Dendritic cell treated with granulocyte-macrophage colony-stimulating factor and Interleukin-4, amounts not matched to agents 40 ng/mL and 50 ng/mL, for 4 days (primary cell): ENCODE results near the gene KCND2.
"Not testable (repeated sequence)": the region's sequence is repeated elsewhere in the genome, so short reads cannot be mapped to it uniquely, and the experiment has no call there.

Source experiments
- H3K27ac Mint-ChIP-seq: one replicate; pipeline ENCODE4 v1.8.0; 2022; ENCODE audit warnings: mild to moderate bottlenecking, mixed read lengths
- H3K27me3 Mint-ChIP-seq: one replicate; pipeline ENCODE4 v1.8.0; 2022; ENCODE audit warnings: mild to moderate bottlenecking, mixed read lengths
- H3K36me3 Mint-ChIP-seq: one replicate; pipeline ENCODE4 v1.8.0; 2022; ENCODE audit warnings: low read depth, mixed read lengths
- H3K4me1 Mint-ChIP-seq: one replicate; pipeline ENCODE4 v1.8.0; 2022; ENCODE audit warnings: low read depth, mixed read lengths
- H3K4me3 Mint-ChIP-seq: one replicate; pipeline ENCODE4 v1.8.0; 2022; ENCODE audit warnings: mild to moderate bottlenecking, moderate library complexity, mixed read lengths
- H3K9me3 Mint-ChIP-seq: one replicate; pipeline ENCODE4 v1.8.0; 2022; ENCODE audit warnings: mixed read lengths
- intact Hi-C: fragments of 100-400 bp; cut with micrococcal nuclease; formaldehyde crosslinking; loops from one replicate; pipeline ENCODE4 v1.15.0; 2022

Gene KCND2

GRCh38 chr7:120781924-120782323 is 508.9 kb downstream of the KCND2 start:
- intact Hi-C loops, H3K27ac Mint-ChIP-seq, H3K36me3 Mint-ChIP-seq, H3K27me3 Mint-ChIP-seq, H3K9me3 Mint-ChIP-seq, H3K4me3 Mint-ChIP-seq, H3K4me1 Mint-ChIP-seq: not testable (repeated sequence)

GRCh38 chr7:120783273-120783672 is 510.3 kb downstream of the KCND2 start:
- no peaks in the 10 kb centered on the region for H3K9me3 Mint-ChIP-seq
- no peaks in the 10 kb centered on the region for H3K27me3 Mint-ChIP-seq
- no peaks in the 10 kb centered on the region for H3K36me3 Mint-ChIP-seq
- no peaks in the 10 kb centered on the region for H3K4me1 Mint-ChIP-seq
- no peak overlapping the region for H3K4me3 Mint-ChIP-seq
- no peak overlapping the region for H3K27ac Mint-ChIP-seq
- intact Hi-C loops: no loop called here

GRCh38 chr7:120783721-120784120 is 510.7 kb downstream of the KCND2 start:
- intact Hi-C loops: no loop called here
- Mint-ChIP-seq H3K4me1 (no peaks in the 10 kb centered on the region), H3K27me3 (no peaks in the 10 kb centered on the region), H3K4me3 (no peak overlapping the region), H3K27ac (no peak overlapping the region), H3K36me3 (no peaks in the 10 kb centered on the region), H3K9me3 (no peaks in the 10 kb centered on the region)

GRCh38 chr7:120785095-120785494 is 512.1 kb downstream of the KCND2 start:
- Mint-ChIP-seq H3K36me3 (no peaks in the 10 kb centered on the region), H3K27ac (no peak overlapping the region), H3K4me1 (no peaks in the 10 kb centered on the region), H3K4me3 (no peak overlapping the region), H3K9me3 (no peaks in the 10 kb centered on the region), H3K27me3 (no peaks in the 10 kb centered on the region)
- intact Hi-C loops: no loop called here

GRCh38 chr7:120792091-120792860 is 519.3 kb downstream of the KCND2 start:
- intact Hi-C loops: loop anchor here (1.0 to 5.0 kb wide), 2 partner anchors 149 to 315 kb away; no protein-coding TSS in a partner anchor

GRCh38 chr7:120792861-120793130 is 519.8 kb downstream of the KCND2 start:
- H3K27me3 Mint-ChIP-seq: no peaks in the 10 kb centered on the region

More at GRCh38 chr7:120792091-120792860, 519.3 kb downstream of the KCND2 start:
- no peak overlapping the region for H3K4me3 Mint-ChIP-seq
- H3K36me3 Mint-ChIP-seq: no peaks in the 10 kb centered on the region
- H3K4me1 Mint-ChIP-seq: no peaks in the 10 kb centered on the region
- no peak overlapping the region for H3K27ac Mint-ChIP-seq
- H3K27me3 Mint-ChIP-seq: no peaks in the 10 kb centered on the region
- H3K9me3 Mint-ChIP-seq: no peaks in the 10 kb centered on the region

GRCh38 chr7:120793213-120793936 is 520.4 kb downstream of the KCND2 start:
- Mint-ChIP-seq H3K9me3 (no peaks in the 10 kb centered on the region), H3K4me1 (no peaks in the 10 kb centered on the region), H3K27ac (no peak overlapping the region), H3K4me3 (no peak overlapping the region), H3K27me3 (no peaks in the 10 kb centered on the region), H3K36me3 (no peaks in the 10 kb centered on the region)
- intact Hi-C loops: loop anchor here (5.0 kb wide), 1 partner anchor 314 kb away; no protein-coding TSS in a partner anchor

More at GRCh38 chr7:120792861-120793130, 519.8 kb downstream of the KCND2 start:
- intact Hi-C loops: loop anchor here (1.0 to 5.0 kb wide), 2 partner anchors 149 to 315 kb away; no protein-coding TSS in a partner anchor
- H3K4me3 Mint-ChIP-seq: no peak overlapping the region
- no peaks in the 10 kb centered on the region for H3K4me1 Mint-ChIP-seq
- H3K27ac Mint-ChIP-seq: no peak overlapping the region
- H3K36me3 Mint-ChIP-seq: no peaks in the 10 kb centered on the region
- H3K9me3 Mint-ChIP-seq: no peaks in the 10 kb centered on the region

GRCh38 chr7:120794106-120794729 is 521.2 kb downstream of the KCND2 start:
- Mint-ChIP-seq H3K27me3 (no peaks in the 10 kb centered on the region), H3K36me3 (no peaks in the 10 kb centered on the region), H3K4me3 (no peak overlapping the region), H3K27ac (no peak overlapping the region), H3K4me1 (no peaks in the 10 kb centered on the region), H3K9me3 (no peaks in the 10 kb centered on the region)
- intact Hi-C loops: loop anchor here (5.0 kb wide), 1 partner anchor 313 kb away; no protein-coding TSS in a partner anchor

- H3K4me1 Mint-ChIP-seq: no peaks in the 10 kb centered on the region
- no peaks in the 10 kb centered on the region for H3K9me3 Mint-ChIP-seq
- H3K36me3 Mint-ChIP-seq: no peaks in the 10 kb centered on the region
- H3K4me3 Mint-ChIP-seq: no peak overlapping the region
- intact Hi-C loops: no loop called here
- no peak overlapping the region for H3K27ac Mint-ChIP-seq
- no peaks in the 10 kb centered on the region for H3K27me3 Mint-ChIP-seq
Measured at GRCh38 chr7:120797026-120797645, 524.2 kb downstream of the KCND2 start.

- Mint-ChIP-seq H3K4me1 (no peaks in the 10 kb centered on the region), H3K27me3 (no peaks in the 10 kb centered on the region), H3K4me3 (no peak overlapping the region), H3K27ac (no peak overlapping the region), H3K36me3 (no peaks in the 10 kb centered on the region), H3K9me3 (no peaks in the 10 kb centered on the region)
- intact Hi-C loops: no loop called here
Measured at GRCh38 chr7:120799147-120799546, 526.2 kb downstream of the KCND2 start.
